NCI-H226 (cell line): Measurements from ENCODE around the gene KCNJ10.

Source experiments
- DNase-seq: peaks from one replicate; pipeline ENCODE4 v3.0.0-alpha.2; 2015

Gene KCNJ10

DNA sequence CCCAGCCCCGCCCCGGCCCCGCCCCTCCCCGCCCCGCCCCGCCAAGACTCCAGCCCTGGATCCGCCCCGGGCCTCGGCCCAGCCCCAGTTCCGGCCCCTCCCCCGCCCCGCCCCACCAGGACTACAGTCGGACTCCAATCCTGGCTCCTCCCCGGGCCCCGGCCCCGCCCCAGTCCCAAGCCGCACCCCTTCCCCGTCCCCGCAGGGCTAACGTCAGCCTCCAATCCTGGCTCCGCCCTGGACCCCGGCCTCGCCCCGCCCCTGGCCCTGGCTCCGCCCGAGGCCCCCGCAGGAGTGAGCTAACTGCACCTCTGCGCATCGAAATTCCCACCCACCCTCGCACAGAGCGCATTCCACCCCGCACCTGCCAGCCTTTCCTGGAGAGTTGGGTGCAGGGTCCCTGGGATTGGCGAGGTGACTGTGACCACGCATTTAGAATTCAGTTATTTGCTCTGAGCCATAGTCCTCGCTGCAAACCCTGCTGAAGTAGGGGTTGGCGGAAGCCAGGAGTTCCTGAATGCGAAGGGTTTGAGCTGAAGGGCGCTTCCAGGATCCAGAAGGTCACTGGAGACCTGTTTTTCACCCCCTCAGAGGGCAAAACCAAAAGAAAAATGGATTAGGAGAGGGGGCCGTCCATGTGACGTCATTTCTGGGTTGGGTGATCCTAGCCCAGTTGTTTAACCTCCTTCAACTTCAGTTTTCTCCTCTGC is 29.0 kb upstream of the KCNJ10 start:
- DNase-seq, result peak; percentile 78

DNA sequence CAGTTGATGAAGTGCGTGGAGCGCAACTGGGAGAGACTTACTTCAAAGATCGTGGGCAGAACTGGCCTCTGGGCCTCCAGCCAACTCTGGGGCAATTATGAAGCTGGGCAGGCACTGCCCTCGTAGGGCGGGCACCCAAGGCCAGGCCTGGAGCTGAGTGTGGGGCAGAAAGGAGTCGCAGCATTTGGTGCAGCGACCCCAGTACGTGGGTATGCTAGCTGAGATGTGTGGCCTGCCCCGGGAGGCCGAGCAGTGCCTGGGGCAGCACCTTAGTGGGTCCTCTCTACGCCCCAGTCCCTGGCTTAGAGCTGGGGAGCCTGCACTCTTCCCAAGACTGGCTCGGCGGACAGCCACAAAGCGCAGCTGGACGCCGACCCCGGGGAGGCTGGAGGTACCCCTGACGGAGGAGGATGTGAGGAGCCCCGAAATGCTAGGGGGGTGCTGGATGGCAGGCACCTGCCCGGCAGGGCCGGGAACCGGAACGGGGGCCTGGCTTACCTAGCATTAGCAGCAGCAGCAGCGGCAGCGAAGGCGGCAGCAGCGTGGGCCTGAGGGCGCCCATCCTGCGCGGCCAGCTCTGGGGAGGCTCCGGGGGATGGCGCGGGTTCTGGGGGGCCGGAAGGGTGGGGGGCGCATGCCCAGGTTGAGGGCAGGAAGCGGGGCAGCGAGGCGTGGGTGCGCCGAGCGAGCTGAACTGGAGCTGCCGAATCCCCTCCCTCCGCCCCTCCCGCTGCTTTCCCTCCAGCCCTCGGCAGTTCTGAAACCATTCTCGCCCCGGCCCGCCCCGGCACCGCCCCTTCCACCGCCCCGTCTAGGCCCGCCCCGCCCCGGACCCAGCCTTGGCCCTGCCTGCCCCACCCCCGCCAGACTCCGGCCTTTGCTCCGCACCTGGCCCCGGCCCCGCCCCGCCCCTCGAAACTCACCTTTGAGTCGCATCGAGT is 28.2 kb upstream of the KCNJ10 start, which contains the start of gene IGSF8:
IGSF8 (minus strand) TSS at position 709 of the 941 bp plus-strand sequence; CDS start at position 562, 147 bp downstream.
- peak; percentile 63 for DNase-seq

DNA sequence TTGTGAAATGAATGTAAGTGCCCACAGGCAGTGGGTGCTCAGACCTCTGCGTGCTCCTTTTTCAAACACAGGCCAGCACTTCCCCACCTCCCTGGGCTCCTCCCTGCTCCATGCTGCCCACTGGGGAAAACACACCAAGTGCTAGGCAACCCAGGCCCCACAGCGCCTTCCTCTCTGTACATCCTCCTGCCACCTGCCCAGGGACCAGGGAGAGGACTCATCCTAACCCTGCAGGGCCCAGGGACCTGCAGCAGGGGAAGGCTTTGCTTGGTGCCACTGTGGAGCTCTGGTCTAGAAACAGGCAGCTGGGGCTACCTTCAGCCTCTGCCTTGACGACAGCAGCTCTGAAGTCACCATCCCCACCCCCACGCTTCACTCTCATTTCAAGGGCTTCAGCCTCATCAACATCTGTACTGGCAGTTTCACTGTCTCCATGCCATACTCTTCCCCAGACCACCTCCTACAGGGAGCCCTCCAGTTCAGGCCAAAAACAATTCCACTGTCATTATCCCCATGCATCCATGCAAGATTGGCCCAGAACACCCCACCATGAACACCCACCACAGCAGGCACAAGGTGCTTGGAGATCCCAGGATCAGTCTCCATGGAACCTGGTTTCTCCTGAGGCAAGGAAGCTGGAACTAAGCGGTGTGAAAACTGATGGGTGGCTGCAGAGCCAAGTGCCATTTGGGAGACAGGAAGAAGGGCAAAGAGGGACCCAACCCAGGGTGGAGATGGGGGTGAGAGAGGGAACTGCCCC is 27.4 kb upstream of the KCNJ10 start:
- DNase-seq, result no peak

DNA sequence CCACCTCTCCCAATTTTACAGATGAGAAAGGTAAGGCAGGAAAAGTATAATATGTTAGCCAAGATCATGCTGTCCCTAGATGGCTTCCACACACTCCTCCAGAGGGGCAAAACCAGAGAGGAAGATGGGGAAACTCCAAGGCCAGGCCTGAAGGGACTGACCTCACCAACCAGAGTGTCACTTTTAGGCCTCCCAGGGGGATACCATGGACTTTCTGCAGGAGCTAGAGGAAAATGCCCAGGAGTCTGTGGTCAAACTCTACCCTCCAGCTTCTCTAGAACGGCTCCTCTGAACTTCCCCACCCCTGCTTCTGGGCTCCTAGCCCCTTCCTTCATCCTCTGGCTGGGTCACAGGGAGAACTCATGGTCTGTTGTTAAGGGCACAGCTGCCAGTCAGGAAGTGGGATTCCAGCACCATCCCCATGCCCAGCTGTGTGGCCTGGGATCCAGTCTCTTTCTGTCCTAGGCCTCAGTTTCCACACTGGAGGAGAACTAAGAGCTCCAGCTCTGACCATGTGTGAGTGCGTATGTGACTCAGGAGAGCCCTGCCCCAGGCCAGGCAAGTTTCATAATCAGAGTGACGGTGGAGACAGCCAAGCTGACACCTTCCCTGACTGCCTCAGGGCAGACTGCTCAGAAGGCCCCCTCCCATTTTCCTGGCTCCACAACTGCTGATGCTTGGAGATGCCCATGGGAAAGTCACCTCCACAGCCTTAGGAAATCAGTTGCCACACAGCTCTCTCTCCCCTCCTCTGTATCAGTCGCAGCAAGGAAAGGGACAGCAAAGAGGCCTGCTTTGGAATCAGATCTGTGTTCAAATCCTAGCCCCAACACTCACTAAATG is 26.5 kb upstream of the KCNJ10 start:
- DNase-seq, result peak; percentile 21

DNA sequence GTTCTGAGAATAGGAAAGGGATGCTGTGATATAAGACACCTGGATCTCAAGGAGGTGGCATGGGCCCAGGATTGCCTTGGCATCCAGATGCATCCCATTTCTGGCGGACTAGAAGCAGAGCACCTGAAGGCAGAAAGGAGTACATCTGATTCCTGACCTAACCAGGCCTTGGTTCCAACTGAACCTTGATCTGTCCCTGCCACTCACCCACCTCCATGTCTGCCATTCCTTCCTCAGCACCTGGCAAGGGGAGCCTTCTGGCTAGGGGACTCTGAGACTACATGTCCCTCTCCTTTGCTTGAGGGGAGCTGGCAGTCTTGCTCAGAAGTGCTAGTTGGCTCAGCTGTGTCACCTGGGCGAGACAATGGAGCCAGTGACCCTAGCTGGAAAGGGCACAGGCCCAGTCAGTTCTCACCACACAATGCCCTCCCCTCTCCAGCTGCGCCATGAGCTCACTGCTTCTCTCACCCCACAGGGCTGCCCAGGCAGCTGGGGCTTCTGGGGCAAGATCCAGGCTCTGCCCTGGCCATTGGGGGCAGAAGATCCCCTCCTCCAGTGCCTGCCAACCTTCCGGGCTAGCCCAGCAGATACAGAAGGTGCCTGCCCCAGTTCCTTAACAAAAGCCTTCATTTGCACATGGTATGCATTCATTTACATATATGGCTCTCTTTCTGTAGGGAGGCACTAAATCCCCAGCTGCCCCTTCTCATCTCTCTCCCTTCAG is 25.6 kb upstream of the KCNJ10 start:
- no peak for DNase-seq

DNA sequence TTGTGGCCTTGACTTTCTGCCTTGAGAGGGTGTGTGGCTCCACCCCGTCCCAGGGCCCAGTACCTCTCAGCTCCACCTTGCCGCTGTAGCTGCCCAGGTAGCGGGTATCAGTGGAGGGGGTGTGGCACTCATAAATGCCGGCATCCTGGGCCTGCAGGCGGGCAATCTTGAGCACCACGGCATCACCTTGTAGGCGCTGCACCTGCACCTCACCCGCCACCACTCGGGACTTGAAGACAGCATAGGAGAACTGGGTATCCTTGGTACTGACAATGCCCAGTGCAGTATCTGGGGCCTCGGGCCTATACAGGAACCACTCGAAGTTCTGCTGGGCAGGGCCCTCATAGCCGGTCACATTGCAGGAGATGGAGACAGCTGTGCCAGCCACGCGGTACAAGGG is 24.8 kb upstream of the KCNJ10 start:
- no peak for DNase-seq

DNA sequence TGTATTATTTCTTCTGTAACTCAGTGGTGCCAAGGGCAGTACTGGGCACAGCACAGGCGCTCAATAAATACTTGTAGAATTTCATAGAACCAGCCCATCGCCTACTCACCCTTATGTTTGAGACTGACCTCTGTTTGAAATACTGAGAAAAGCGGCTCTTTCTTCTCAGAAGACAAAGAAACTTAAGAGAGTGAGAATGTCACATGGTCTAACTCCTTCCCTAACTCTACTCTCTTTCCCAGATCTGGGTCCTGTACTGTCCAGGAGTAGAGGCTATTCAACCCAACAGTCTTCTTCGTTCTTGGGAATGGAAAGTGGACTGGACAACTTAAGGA is 24.3 kb upstream of the KCNJ10 start:
- DNase-seq, result no peak

DNA sequence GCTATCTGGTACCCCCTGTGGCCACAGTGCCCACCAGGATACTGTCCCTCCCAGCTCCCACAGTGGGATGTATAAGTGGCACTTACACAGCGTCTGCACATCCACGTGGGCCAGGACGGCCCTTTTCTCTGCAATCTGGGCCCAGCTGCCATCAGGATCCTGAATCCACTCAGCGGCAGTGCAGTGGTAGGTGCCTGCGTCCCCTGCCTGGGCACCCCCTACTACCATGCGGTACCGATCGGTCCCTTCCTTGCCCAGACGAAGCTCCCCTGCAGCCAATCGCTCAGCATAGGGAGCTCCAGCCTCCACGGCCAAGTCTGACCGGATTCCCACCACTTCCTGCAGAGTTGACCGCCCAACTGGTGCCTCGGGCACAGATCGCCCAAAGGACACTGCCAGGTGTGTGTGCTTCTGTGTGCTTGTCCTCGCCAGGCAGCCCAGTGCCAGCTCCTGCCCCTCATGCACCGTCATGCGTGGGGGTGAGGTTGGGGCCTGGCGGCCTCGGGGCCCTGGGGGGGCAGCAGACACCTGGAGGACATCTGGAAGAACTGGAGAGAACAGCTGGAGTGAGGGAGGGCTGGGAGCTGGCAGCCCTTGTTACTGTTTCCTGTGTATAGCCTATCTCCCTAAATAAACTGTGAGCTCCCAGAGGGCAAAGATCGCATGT is 23.8 kb upstream of the KCNJ10 start:
- no peak for DNase-seq

DNA sequence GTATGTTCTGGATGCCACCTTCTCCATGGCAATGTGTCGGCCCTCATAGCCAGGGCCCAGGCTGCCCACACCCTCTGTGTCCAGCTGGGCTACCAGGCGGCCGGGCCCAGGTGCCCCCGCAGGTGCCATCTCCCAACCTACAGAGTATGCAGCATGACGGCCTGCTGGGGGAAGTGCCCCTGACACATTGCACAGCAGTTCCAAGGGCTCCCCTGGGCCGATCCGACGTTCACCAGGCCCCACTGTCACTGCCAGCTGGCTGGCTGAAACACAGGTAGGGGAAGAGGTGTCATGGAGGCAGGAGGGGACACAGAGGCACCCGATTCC is 23.1 kb upstream of the KCNJ10 start:
- no peak for DNase-seq

DNA sequence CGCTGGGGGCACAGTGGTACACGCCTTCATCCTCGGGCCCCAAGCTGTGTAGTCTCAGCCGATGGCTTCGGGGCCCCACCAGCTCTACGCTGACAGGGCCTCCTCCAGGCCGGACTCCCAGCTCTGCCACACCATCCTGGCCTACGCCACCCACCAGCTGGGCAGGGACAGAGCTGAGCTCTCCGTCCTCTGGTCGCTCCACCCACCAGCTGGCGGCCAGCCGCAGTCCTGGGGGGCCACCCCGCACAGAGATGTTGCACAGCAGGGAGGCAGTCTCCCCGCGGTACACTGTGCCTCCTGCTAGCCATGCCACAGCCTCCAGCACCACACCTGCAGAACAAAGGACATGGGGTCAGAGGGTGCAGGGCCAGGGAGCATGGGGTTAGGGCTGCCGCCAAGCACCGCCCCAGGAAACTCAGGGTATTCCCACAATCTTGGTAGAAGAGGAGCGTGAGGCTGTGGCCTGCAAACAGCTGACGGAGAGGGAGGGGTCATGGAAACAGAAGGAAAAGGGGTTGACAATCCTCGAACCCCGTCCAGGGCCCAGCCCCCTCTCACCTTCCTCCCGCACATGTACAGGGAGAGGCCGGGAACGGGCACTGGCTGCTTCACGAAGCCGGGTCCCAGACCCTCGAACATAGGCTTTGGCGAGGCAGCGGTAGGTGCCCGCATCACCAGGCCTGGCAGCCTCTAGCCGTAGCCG is 22.6 kb upstream of the KCNJ10 start:
- DNase-seq, result no peak

DNA sequence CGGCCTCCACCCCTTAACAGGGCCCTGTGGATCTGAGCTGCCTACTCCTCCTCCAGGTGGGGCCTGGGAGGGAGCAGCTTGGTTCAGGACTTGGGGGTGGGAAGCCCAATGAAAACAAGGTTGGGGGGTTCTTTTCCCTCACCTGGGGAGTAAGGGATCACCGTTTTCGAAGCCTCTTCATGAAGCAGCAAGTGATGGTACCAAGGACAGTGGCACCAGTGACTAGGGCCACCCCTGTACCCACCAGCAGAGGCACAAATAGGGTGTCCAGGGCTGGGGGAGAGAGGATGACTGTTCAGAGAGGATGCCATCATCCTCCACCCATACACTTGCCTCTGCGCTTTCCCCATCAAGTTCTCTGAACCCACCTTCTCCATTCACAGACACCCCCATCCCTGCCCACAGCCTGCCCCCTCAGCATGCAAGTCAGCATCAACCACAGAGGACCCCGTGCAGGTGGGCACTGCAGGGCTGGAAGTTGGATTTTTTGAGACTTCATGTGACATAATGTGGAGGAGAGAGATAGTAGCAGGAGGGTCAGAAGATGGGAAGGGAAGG is 21.8 kb upstream of the KCNJ10 start:
- no peak for DNase-seq

DNA sequence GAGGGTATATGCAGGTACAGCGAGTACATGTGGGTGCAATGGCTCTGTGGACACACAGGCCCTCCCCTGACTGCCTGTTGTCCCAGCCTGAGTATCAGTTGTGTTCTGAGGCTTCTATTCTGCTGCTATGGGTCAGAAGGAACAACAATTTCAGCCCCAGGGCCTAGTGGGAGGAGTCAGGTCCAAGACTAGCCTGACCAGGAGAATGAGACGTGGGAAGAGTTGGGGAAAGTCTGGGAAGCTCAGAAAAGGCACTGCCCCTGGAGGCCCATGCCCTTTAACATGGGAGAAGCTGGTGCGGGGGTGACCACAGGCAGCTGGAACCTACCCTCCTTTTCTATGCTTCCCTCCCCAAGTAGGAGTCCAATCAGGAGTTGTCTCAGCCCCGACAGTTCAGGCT is 20.8 kb upstream of the KCNJ10 start:
- no peak for DNase-seq

DNA sequence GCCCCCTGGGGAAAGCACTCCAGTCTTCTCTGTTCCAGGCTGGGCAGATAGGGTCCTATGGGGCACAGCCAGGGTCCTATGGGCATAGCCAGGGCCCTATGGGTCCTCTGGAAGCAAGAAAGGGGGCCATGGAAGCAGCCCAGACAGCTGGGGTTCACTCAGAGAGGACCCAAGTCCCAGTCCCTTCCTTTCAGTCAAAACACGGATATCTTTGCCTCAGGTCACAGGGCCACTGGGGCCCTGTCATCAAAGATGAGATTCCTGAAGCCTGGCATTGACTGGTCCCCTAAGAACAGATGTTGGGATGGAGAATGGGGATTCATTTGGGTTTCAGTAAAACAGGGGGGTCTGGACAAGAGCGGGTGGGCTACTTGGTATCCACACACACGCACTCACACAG is 19.9 kb upstream of the KCNJ10 start:
- no peak for DNase-seq

DNA sequence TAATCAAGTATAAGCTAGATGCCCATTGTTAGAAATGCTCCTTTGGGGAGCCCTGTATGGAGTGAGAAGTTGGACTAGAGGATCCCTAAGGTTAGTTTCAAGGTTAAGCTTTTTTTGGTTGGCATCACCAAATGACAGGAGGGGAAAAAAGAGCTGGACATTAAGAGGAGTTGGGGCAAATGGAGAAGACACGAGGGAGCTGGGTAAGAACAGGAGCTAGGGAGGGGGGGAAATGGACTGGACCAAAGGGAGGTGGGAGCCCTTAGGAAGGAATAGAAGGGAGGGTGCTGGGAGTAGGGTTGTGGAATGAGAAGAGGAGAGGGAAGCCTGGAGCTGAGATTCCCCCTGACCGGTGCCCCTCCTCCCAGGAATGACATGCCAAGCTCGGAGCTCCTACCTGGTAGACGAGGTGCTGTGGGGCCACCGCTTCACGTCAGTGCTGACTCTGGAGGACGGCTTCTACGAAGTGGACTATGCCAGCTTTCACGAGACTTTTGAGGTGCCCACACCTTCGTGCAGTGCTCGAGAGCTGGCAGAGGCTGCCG is 17.2 kb upstream of the KCNJ10 start:
- no peak for DNase-seq

DNA sequence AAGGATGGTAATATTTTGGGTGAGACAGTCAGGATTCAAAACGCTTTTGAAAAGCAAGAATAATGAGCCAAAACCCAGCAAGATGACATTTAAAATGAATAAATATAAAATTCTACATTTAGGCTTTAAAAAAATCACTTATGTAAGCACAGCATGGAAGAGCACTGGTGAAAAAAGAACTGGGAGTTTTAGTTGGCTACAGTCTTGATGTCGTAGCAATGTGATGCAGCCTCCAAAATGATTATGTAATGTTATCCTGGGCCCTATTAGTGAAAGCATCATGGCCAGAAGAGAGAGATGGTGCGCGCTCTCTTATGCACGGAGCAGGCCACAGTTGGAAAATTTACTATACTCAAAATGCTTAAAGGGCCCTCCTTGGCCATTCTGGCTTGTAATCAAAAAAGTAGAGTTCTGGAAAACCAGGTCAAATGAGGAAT is 16.5 kb upstream of the KCNJ10 start:
- DNase-seq, result no peak

DNA sequence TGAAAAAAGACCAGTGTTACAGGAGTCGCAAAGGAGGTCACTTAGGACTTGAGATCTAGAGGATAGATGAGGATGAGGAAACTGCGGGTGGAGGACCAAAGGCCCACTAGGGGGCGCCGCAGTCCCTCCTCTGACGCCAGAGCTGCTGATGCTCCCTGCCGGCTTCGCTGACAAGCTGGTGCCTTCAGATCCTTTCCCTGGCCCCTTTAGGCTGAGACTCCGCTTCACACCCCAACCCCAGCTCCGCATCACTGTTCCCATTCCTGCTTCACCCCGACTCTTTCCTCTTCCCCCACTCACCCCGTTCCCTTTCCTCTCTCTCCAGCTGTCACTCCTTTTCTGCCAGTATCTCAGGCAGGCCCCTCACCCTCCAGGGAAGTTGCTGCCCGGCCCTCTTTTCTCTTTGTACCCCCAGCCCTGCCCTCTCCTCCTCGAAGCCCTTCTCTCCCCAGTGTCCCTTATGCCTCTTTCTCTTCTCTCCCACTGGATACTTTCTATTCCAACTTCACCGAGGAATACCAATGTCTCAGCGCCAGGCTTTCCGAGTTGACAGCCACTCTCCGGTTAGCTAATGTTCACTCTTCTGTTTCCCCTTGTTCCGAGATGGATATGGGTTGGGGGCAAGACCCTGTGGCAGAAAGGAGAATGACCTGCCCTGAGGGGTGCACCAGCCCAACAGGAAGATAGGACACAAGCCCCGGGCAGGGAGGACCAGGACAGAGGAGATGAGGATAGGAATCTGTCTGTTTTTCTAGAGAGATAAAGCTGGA is 15.9 kb upstream of the KCNJ10 start:
- peak; percentile 35 for DNase-seq

DNA sequence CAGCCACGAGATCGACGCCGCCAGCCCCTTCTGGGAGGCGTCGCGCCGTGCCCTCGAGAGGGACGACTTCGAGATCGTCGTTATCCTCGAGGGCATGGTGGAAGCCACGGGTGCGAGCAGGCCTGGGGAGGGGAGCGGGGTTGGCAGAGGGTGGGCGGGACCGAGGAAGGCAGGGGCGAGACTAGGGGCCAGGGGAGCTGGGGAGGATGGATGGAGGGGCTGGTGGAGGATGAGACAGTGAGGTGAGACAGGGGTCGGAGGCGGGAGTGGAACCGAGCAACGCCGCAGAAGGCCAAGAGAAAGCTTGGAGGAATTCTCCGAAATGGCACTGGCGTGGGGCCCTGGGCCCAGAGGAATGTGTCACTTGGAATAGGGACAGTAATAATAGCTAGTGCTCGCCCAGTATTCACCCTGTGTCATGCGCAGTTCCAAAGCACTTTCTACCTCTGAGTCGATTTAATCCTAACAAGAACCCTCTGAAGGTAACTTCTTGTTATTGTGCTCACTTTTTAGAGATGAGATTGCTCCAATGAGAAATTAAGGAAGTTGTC is 14.9 kb upstream of the KCNJ10 start:
- no peak for DNase-seq

DNA sequence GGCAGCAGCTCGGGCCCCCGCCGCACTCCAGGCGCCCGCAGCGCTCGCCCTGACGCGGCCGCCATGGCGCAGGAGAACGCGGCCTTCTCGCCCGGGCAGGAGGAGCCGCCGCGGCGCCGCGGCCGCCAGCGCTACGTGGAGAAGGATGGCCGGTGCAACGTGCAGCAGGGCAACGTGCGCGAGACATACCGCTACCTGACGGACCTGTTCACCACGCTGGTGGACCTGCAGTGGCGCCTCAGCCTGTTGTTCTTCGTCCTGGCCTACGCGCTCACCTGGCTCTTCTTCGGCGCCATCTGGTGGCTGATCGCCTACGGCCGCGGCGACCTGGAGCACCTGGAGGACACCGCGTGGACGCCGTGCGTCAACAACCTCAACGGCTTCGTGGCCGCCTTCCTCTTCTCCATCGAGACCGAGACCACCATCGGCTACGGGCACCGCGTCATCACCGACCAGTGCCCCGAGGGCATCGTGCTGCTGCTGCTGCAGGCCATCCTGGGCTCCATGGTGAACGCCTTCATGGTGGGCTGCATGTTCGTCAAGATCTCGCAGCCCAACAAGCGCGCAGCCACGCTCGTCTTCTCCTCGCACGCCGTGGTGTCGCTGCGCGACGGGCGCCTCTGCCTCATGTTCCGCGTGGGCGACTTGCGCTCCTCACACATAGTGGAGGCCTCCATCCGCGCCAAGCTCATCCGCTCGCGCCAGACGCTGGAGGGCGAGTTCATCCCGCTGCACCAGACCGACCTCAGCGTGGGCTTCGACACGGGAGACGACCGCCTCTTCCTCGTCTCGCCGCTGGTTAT is 14.2 kb upstream of the KCNJ10 start:
- no peak for DNase-seq
